GM19025 (cell line): ENCODE results near the gene CNST.
"Not testable (repeated sequence)": the region's sequence is repeated elsewhere in the genome, so short reads cannot be mapped to it uniquely, and the experiment has no call there.

Source experiments
- ATAC-seq: cut with Tn5 transposase; IDR thresholded peaks from one replicate; pipeline ENCODE4 v1.9.1; 2021; ENCODE audit warnings: mild to moderate bottlenecking, low read depth, moderate library complexity; ENCODE audit not compliant: unreplicated experiment

Gene CNST

DNA sequence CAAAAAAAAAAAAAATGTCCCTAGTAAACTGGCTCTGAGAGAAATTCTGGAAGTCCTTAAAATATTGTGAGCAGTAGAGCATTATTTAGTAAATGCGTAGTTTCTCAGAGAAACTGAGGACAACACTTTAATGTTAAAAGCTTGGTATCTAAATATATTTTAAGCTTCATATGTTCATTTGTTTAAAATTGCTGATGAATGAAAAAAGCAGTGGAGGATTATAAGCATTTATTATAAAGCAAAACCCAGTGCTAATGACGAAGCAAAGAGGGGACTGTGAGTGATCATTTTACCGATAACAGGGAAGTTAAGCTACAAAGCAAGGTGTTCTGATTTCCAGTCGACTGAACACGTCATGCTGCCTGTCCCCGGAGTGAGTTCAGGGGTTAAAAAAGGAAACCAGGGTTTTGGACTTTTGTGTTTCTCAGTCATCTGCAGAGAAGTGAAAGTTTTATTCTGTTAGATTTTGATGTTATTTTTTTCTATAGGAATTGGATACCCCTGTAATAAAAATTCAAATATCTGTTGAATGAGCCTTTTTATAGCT, 93.4 kb downstream of the CNST start:
- ATAC-seq = no peak

DNA sequence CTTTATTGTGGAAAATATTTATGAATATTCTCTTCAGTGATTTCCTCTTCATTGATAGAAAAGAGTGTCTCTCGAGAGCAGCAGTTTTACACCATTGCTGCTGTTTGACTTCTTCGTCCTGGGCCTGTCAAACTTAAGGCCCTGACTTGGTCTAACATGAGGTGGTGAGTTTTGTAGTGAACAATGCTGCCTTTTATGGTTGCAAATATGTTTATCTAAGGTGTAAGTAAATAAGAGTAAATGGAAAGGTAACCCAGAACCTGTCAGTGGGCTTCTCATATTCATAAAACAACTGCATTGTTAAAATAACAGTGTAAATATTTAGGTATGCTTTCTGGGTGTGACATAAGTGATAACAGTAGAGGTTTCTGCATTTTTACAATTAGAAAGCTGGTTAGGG, 95.2 kb downstream of the CNST start:
- no peak for ATAC-seq

DNA sequence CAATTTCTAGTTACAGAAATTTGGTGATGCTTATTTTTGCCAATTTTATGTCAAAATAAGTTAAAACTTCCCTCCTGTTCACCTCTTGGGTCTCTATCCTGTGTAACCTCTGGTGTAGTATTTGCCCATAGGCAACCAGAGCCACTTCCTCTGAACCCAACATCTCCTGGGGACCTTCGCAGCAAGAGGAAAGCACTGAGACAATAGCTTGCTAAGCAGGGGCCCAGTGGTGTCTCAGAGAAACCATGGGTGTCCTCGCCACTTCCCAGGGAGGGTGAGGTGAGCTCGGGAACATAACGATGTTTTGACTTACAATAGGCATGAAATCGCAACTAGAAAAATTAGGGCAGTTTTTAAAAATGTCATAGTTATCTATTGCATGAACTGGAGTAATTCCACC, 101.5 kb downstream of the CNST start:
- ATAC-seq = no peak

DNA sequence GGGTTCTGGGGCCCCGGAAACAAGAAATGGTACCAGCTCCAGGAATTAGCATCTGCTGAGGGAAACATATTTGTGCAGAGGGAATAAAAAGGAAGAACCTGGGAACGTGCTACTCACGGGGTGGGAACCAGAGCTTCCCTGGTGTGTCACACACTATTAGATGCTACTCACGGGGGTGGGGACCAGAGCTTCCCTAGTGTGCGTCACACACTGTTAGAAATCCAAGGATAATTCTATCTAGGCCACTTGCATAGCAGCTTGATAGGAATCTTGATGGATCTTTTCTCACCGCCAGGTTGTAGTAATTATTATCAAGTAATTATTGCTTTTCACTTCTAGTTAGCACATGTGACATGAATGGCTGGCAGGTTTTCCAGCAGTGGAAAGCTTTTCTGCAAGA, 103.4 kb downstream of the CNST start:
- ATAC-seq = no peak

DNA sequence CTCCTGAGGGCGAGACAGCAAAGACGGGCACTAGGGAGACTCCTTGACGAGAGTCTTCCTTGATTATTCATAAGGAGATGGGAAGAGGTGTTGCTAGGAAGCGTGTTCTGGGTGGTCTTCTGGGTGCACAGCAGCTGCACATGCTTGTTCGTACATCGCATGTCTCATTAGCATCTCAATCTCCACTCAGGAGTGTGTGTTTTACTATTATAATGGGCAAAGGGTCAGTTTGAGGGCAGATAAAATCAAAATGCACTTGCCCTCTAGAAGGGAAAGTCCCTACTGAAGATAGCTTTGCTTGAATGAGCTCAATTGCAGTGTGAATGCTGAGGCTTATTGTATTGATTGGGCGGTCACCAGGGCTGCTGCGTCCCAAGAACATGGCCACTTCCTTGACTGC, 107.8 kb downstream of the CNST start:
- no peak for ATAC-seq

DNA sequence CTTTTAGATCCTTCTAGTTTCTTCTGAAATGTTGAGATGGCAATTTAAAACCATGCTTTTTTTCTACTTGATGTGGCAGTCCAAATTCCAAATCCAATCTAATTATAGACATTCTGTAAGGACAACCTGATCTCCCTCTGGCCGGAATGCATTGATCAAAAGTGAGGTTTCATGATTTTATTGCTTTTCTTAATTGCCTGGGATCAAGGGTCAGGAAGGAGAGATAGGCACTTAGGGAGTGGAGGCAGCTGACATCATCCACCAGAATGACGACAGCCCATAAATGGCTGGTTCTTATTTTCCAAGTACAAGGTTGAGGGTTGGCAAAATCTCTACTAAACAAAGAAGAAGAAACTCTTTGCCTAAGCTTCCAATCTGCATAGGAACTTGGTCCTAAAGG, 111.6 kb downstream of the CNST start:
- no peak for ATAC-seq

DNA sequence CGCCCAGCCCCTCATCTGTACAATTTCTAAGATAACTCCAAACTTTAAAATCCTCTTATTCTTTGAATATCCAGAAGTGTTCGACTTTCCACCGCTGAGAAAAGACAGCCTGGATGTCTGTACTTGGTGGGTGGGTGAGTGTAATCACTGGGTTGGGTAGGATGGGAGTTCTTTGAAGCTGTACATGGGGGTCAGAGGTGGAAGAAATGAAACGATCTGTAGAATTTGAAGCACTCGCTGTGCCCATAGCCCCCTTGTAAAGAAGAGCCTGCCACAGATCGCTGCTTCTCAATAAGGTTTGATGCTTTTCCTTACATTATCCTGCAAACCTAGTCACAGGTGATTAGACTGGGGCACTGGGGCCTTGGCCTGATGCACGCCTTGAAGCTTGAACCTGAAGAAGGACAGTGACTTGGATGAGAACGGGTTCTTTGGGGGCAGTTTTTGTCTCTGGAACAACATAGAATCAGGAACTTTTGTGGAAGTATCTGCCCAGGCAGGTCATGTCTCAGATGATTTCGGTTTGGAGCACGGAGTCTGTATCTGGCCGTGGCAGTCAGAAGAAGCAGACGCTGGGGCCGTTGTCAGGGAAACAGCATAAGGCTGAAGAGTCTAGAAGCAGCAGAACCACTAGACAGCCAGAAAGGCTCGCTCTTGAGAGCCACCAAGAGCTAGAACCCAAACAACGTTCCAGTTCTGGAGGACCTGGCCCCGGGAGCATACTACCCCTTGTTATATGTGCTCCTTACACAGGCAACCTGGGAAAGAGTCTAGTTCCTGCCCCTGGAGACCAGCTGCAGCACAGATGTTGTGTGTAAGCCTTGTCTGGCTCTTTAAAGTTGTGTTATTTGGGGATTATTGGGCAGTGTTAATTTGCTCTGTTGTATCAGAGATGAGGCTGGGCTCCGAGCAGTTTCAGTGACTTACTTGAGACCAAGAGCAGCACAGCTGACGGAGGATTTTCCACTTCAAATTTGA, 112.8 kb downstream of the CNST start:
- no peak for ATAC-seq

DNA sequence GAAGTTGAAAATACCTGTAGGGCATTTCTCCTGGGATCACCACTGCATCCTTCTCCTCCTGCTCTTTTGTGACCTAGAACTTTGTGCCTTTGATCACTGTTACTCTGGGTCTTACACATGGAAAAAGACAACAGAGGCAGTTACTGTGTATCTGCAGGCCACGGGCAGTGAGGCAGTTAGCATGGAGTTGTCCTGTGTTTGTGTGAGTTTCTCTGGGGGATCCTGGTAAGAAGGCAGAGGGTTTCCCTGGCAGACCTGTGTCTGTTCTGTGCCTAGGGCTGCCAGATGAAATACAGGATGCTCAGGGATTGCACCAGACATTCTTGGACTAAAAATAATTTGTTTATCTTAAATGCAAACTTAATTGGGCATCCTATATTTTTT, 113.5 kb downstream of the CNST start:
- ATAC-seq = no peak

DNA sequence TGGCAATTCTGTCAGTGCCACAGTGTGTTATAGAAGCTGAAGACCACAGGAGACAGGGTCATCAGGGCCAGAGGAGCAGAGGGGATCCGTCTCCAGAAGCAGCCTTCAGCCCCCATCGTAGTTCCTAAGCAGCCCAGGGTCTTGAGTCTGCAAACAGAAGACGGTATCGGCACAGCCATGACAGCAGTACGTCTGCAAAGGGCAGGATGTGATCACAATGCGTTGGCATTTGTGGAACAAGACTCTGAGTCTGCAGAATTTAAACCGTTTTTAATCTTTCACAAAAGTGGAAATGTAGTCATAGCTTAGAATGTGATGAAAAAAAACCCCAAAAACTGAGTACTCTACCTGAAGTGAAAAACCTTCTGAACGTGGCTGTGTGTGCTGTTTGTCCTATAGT, 113.9 kb downstream of the CNST start:
- no peak for ATAC-seq

DNA sequence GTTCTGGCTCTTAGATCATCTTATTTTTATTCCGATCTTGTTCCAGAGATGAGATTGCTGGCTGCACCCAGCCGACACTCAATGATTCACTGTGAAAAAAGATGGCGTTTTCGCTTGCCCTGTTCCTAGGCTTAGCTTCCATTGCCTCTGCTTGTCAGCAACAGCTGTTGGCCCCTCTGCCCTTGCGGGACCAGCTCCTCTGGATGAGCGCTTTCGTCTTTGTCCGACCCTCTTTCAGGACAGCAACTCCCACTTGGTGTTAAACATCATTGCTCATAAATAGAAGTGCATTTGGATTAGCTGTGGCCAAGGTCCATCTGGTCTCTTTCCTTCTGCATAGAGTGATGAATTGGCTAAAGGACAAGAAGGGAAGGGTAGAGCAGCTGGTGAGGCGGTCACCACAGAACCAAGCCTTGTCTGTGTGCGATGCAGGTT, 114.5 kb downstream of the CNST start:
- ATAC-seq = no peak

DNA sequence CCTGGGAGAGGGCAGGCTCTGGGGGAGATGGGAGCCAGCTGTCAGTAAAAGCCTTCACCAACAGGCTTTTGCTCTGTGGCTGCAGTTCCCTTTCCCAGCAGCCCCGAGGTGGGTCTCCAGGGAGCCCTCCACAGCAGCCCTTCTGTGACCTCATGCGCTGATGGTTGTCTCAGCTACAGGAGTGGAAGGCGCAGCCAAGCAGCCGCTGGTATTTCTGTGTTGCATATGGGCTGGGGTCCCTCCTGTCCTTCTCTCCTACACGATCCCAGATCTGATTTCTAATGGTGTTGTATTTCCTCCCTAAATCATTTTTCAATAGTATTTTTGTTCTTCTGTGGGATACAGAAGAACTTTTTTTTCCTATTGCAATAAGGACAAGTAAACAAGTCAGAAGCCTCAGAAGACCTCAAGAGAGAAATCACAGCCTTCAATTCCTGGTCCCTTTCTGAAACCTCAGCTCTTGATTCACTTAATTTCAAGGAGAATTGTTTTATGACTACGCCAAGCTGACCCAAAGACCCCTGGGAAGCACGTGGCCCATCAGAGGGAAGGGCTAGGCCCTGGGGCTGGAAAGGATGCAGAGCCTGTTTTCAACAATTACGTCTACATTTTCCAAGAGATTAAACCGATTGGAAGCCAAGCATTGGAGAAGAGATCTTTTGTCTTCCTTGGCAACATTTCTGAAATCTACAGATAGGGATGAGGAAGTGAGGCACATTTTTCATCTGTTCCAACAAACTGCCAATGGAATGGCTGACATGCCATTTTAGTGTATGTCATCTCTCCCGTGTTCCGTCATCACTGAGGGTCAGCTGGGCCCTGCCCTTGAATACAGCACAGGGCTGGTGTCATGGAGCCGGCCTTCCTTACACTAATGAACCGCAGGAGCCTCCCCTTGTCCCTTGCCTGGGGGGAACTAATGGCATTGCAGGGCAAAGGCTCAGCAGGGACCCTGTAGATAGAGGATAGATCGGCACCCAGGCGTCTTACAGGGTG, 115.9 kb downstream of the CNST start:
- no peak for ATAC-seq

DNA sequence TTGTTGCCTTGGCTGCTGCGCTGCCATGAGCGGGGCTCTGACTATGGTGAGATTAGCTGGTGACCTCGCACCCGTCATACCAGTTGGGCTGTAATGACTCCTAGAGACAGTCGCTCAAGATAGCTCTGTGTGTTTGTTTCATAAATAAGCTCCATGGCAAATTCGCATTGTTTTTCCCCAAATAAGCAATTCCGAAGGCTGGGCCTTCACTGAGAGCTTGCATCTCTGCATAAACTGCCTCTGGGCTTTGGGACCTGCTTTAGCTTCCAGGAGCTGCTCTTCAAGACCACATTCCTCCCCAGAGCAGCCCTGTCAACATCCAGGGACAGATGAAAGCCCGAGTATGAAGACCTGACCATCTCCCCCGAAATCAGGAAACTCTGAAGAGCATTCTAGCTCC, 117.3 kb downstream of the CNST start:
- no peak for ATAC-seq

DNA sequence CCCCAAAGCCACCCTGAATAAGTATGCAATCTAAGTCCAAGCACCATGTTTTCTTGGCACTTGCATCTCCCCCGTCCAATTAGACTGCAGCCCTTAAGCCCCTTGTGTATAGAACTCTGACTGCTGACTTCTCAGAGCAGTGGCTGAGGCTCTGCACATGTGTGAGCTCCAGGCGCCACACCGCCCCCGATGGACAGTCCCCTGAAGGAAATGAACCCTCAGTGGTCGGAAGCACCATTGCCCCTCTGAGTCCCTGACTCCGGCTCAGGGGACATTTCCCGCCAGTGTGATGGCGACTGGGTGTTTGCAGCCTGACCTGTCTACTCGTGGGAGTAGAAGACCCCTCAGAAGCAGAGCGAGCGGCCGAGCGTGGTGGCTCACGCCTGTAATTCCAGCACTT, 120.7 kb downstream of the CNST start:
- ATAC-seq = no peak

DNA sequence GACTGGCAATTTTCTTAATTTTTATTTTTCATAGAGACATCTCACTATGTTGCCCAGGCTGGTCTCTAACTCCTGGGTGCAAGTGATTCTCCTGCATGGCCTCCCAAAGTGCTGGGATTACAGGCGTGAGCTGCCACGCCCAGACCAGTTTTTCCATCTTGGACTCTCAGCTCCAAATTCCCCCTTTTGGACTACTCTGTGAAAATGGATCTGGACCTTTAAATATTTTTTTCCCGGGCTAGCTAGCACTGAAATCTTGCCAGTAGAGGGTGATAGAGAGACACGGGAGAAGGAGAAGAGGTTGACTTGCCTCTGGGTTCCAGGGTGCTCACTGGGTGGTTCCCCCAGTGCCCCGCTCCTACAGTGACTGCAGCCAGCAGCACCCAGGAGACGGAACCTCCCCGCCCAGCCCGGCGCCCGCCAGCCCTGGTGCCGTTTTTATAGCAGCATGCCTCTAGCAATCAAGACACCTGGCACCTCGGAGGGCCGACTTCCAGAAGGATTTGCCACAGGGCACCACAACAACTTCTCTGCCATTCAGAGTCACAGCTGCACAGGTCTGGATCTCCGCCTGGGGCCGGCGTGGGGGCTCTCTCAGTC, 123.3 kb downstream of the CNST start:
- peak; percentile 89 for ATAC-seq

DNA sequence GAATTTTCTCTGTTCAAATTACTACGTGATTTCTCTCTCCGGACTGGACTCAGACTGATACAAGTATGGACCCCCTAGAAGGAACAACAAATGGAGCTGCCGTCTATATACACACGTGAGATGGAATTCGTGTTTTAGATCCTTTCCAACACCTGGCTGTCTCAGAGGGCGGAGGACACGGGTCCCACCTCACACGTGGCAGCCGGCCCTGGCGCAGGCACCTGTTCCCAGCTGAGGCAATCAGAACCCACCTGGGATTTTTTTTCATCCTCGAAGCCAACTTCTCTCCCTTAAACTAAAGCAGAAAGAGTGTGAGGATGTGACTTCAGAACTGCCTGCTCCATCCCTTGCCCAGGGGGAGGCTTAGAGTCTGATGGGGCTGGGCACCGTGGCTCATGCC, 123.8 kb downstream of the CNST start:
- ATAC-seq = no peak

DNA sequence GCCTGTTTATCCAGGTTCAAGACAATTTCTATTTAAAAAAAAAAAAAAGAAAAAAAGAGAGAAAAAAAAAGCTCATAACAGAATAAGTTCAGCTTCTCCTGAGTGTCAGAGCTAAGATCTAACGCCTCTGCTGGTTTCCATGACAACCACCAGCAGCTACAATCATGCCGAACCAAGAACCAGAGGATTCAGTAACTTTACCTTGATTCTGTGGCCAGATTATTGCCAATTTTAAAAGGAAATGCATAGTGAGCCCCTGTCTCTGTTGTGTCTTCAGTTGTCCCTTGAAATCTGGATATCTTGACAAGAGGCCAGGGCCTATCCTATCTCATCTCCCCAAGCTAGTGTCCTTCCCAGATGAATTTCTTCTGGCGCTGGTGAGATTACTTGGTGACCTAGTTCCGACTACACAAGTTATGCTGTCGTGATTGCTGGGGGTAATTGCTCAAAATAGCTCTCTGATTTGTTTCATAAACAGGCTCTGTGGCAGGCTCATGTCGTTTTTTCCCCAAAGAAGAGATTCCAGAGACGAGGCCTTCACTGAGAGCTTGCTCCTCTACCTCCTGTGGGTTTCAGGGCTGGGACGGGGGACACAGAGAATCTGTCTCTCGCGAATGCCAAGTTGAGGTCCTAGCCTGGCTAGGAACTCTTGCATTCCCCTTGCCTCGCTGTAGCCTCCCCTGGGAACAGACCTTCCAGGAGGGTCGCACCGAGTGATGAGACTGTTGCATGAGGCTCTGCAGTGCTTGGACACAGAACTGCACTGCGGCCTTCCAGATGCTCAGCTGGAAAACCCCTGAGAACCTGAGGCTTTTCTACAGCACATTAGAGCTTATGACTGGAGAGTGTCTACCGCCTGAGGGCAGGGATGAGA, 125.6 kb downstream of the CNST start:
- ATAC-seq = no peak

DNA sequence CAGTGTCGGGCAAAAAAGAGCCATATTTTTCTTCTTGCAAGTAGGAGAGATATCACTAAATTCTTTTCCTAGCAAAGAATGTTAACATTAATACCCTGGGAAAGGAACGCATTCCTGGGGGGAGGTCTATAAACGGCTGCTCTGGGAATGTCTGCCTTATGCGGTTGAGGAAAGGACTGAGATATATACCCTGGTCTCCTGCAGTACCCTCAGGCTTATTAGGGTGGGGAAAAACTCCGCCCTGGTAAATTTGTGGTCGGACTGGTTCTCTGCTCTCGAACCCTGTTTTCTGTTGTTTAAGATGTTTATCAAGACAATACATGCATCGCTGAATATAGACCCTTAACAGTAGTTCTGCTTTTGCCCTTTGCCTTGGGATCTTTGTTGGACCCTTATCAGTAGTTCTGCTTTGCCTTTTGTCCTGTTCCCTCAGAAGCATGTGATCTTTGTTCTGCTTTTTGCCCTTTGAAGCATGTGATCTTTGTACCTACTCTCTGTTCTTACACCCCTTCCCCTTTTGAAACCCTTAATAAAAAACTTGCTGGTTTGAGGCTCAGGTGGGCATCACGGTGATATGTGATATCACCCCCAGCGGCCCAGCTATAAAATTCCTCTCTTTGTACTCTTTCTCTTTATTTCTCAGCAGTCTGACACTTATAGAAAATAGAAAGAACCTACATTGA, 128.1 kb downstream of the CNST start:
- ATAC-seq = not testable (repeated sequence)

DNA sequence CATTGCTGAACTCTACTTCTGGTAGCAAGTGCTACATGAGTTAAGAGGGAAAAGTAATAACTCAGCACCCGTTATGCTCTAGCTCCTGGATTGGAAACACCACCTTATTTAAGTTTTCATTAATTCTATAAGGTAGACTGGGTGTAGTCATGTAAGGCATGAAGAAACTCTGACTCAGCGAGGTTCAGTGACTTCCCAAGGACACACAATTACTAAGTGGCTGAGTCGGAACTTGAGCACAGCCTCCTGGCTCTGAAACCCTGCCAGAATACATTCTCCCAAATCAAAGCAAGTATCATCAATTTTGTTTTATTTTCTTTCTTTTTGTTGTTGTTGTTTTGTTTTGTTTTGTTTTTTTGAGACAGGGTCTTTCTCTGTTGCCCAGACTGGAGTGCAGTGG, 128.9 kb downstream of the CNST start:
- no peak for ATAC-seq

DNA sequence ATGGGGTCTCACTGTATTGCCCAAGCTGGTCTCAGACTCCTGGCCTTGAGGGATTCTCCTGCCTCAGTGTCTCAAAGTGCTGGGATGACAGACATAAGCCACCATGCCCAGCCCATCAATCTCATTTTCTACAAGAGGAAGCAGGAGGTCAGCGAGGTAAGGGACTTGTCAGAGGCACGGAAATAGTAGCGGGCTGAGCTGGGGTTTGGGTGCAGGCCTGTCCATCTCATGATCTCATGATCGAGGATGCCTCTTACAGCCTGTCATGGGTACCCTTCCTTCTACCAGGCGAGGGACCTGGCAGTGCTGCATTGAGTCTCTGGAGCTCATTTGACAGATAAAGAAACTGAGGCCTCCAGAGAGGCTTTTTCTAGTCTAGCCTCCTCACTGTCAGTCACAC, 129.4 kb downstream of the CNST start:
- ATAC-seq = no peak
